ENCODE measurements around the gene WDR44. TPM values are rescaled to one million over a fixed set of nuclear protein-coding genes. Genes with fewer than 3 reads are reported as not detected.

WDR44 gene
- total RNA-seq, 2 donors from 2014 or later: 26.3 to 36.3 TPM

GRCh38 chrX:118493653-118494297, 147.9 kb downstream of the WDR44 start:
- H3K4me1 Mint-ChIP-seq: peaks cover 4% of the 10 kb centered on the region
- H3K9ac ChIP-seq (ENCODE audit: extremely low read depth, low read length, poor library complexity, severe bottlenecking): no peak overlapping the region
- DNase-seq: no peak
- TF ChIP-seq, protein P1, sequence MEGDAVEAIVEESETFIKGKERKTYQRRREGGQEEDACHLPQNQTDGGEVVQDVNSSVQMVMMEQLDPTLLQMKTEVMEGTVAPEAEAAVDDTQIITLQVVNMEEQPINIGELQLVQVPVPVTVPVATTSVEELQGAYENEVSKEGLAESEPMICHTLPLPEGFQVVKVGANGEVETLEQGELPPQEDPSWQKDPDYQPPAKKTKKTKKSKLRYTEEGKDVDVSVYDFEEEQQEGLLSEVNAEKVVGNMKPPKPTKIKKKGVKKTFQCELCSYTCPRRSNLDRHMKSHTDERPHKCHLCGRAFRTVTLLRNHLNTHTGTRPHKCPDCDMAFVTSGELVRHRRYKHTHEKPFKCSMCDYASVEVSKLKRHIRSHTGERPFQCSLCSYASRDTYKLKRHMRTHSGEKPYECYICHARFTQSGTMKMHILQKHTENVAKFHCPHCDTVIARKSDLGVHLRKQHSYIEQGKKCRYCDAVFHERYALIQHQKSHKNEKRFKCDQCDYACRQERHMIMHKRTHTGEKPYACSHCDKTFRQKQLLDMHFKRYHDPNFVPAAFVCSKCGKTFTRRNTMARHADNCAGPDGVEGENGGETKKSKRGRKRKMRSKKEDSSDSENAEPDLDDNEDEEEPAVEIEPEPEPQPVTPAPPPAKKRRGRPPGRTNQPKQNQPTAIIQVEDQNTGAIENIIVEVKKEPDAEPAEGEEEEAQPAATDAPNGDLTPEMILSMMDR (conservative IDR thresholded peaks at IDR 0.05): no peak
- no peak overlapping the region for H3K27ac ChIP-seq (ENCODE audit: low read depth, low read length)
- H3K27ac Mint-ChIP-seq: no peak overlapping the region
- H3K27me3 ChIP-seq (ENCODE audit: control insufficient read depth, insufficient read depth, low read length, poor library complexity, severe bottlenecking): peaks cover 17% of the 10 kb centered on the region
- no peak overlapping the region for H3K4me3 Mint-ChIP-seq
- no peak overlapping the region for H3K4me3 ChIP-seq (ENCODE audit: low read length)
- H3K36me3 Mint-ChIP-seq (ENCODE audit: low read depth): no peaks in the 10 kb centered on the region
- no peaks in the 10 kb centered on the region for H3K4me1 ChIP-seq (ENCODE audit: control insufficient read depth, insufficient read depth, low read length)
- peaks cover 42% of the 10 kb centered on the region for H3K9me3 Mint-ChIP-seq
- WGBS, 2 experiments (ENCODE audit: insufficient coverage in 1 of 2, insufficient read length in 1 of 2): 100% methylated on average over 3 of the region's 3 CpGs; no CpG with 5 or more reads in 1 of the 2 experiments
- H3K36me3 ChIP-seq (ENCODE audit: control insufficient read depth, insufficient read depth, low read length): no peaks in the 10 kb centered on the region
- no peaks in the 10 kb centered on the region for H3K9me3 ChIP-seq (ENCODE audit: control insufficient read depth, low read length)
- peaks cover 36% of the 10 kb centered on the region for H3K27me3 Mint-ChIP-seq (ENCODE audit: insufficient read depth)

GRCh38 chrX:118495061-118495921, 149.4 kb downstream of the WDR44 start, which contains the start of gene DOCK11:
DOCK11 (plus strand) TSS chrX:118495815; CDS start chrX:118495972, 157 bp downstream.
- no peak within 1 kb of the TSS for H3K27ac Mint-ChIP-seq
- 6% methylated on average over 46 of the region's 64 CpGs; no CpG with 5 or more reads in 1 of the 2 experiments for WGBS, 2 experiments (ENCODE audit: insufficient coverage in 1 of 2, insufficient read length in 1 of 2)
- peaks cover 47% of the 10 kb centered on the region for H3K9me3 Mint-ChIP-seq

More at GRCh38 chrX:118495061-118495921, 149.4 kb downstream of the WDR44 start, which contains the start of gene DOCK11:
- peaks cover 9% of the 10 kb centered on the region for H3K4me1 Mint-ChIP-seq
- Histone ChIP-seq H3K36me3 (ENCODE audit: control insufficient read depth, insufficient read depth, low read length) (no peaks in the 10 kb centered on the region), H3K9me3 (ENCODE audit: control insufficient read depth, low read length) (no peaks in the 10 kb centered on the region), H3K27ac (ENCODE audit: low read depth, low read length) (peak within 1 kb of the TSS; percentile 68), H3K27me3 (ENCODE audit: control insufficient read depth, insufficient read depth, low read length, poor library complexity, severe bottlenecking) (peaks cover 17% of the 10 kb centered on the region), H3K4me1 (ENCODE audit: control insufficient read depth, insufficient read depth, low read length) (no peaks in the 10 kb centered on the region), H3K4me3 (ENCODE audit: low read length) (peak within 1 kb of the TSS; percentile 74), H3K9ac (ENCODE audit: extremely low read depth, low read length, poor library complexity, severe bottlenecking) (peak within 1 kb of the TSS; percentile 34)
- H3K4me3 Mint-ChIP-seq: peak within 1 kb of the TSS; percentile 59
- H3K36me3 Mint-ChIP-seq (ENCODE audit: low read depth): no peaks in the 10 kb centered on the region
- peaks cover 37% of the 10 kb centered on the region for H3K27me3 Mint-ChIP-seq (ENCODE audit: insufficient read depth)
- TF ChIP-seq, protein P1 (conservative IDR thresholded peaks at IDR 0.05): no peak
- peak; percentile 85 for DNase-seq

All from endodermal cell (in vitro differentiated cells).